Ishikawa (cell line): Measurements from ENCODE around the gene UBXN10.

ENCODE experiments used
- CEBPB ChIP-seq: IDR thresholded peaks from 2 replicates; pipeline ENCODE4 v1.6.1; 2012
- EP300 ChIP-seq: IDR thresholded peaks from 2 replicates; pipeline ENCODE4 v1.6.1; 2012; ENCODE audit warnings: borderline replicate concordance
- MAX ChIP-seq: IDR thresholded peaks from 2 replicates; pipeline ENCODE4 v1.6.1; 2012
- REST ChIP-seq: IDR thresholded peaks from 2 replicates; pipeline ENCODE4 v1.6.1; 2012; ENCODE audit warnings: low read depth, mild to moderate bottlenecking
- TAF1 ChIP-seq: IDR thresholded peaks from 2 replicates; pipeline ENCODE4 v1.6.1; 2012; ENCODE audit warnings: low read depth, mild to moderate bottlenecking
- YY1 ChIP-seq: IDR thresholded peaks from 2 replicates; pipeline ENCODE4 v1.6.1; 2012; ENCODE audit warnings: low read depth

GRCh38 chr1:20223106-20223505 is 37.2 kb downstream of the UBXN10 start:
- TF ChIP-seq REST (no peak), YY1 (no peak), EP300 (no peak), TAF1 (no peak), CEBPB (no peak), MAX (no peak)
